GM19035 (cell line): ENCODE data around the gene SCN10A.

Experiments
- ATAC-seq: cut with Tn5 transposase; IDR thresholded peaks from one replicate; pipeline ENCODE4 v1.9.1; 2021; ENCODE audit not compliant: unreplicated experiment

SCN10A gene

GRCh38 chr3:38782148-38782547, 33.9 kb downstream of the SCN10A start:
- no peak for ATAC-seq

- ATAC-seq = no peak
Measured at GRCh38 chr3:38773528-38773927, 42.5 kb downstream of the SCN10A start.

- ATAC-seq = no peak
Measured at GRCh38 chr3:38763569-38763968, 52.4 kb downstream of the SCN10A start.

- ATAC-seq = no peak
Measured at GRCh38 chr3:38758557-38758956, 57.5 kb downstream of the SCN10A start.

- no peak for ATAC-seq
Measured at GRCh38 chr3:38757721-38758120, 58.3 kb downstream of the SCN10A start.

- ATAC-seq = no peak
Measured at GRCh38 chr3:38756892-38757291, 59.1 kb downstream of the SCN10A start.

- no peak for ATAC-seq
Measured at GRCh38 chr3:38755130-38755529, 60.9 kb downstream of the SCN10A start.

- ATAC-seq = no peak
Measured at GRCh38 chr3:38746641-38747040, 69.4 kb downstream of the SCN10A start.

- ATAC-seq = no peak
Measured at GRCh38 chr3:38743043-38743442, 73.0 kb downstream of the SCN10A start.

- ATAC-seq = no peak
Measured at GRCh38 chr3:38742550-38742949, 73.5 kb downstream of the SCN10A start.

GRCh38 chr3:38740537-38740936, 75.5 kb downstream of the SCN10A start:
- ATAC-seq = no peak

GRCh38 chr3:38739931-38740330, 76.1 kb downstream of the SCN10A start:
- no peak for ATAC-seq

GRCh38 chr3:38739396-38739689, 76.7 kb downstream of the SCN10A start:
- ATAC-seq = no peak

- ATAC-seq = no peak
Measured at GRCh38 chr3:38738630-38739395, 77.2 kb downstream of the SCN10A start.

- no peak for ATAC-seq
Measured at GRCh38 chr3:38731522-38731921, 84.5 kb downstream of the SCN10A start.

- no peak for ATAC-seq
Measured at GRCh38 chr3:38730281-38730680, 85.7 kb downstream of the SCN10A start.

- ATAC-seq = no peak
Measured at GRCh38 chr3:38728008-38728407, 88.0 kb downstream of the SCN10A start.

- no peak for ATAC-seq
Measured at GRCh38 chr3:38726751-38727150, 89.3 kb downstream of the SCN10A start.

- ATAC-seq = no peak
Measured at GRCh38 chr3:38725726-38726419, 90.1 kb downstream of the SCN10A start.

- ATAC-seq = no peak
Measured at GRCh38 chr3:38724392-38724736, 91.7 kb downstream of the SCN10A start.

GRCh38 chr3:38723569-38724391, 92.2 kb downstream of the SCN10A start:
- no peak for ATAC-seq
